HEK293 (cell line): ENCODE measurements around the gene GPATCH2.
A peak's percentile ranks its signal among the peaks of the same experiment; 100 is the strongest.

Source experiments
- CTCF ChIA-PET: fragments of 350-600 bp; formaldehyde crosslinking; extraction: SDS; loops from one replicate; lab custom pipeline; 2021; ENCODE audit warnings: antibody characterized with exemption; lab: Yijun Ruan, JAX
- POLR2A ChIA-PET: fragments of 300-600 bp; formaldehyde crosslinking; extraction: SDS; loops from one replicate; lab custom pipeline; 2020; ENCODE audit warnings: antibody characterized with exemption, inconsistent platforms; lab: Yijun Ruan, JAX
- H3K27ac ChIP-seq: fragments of 200-500 bp; sonication (Bioruptor generic); 2 replicates; pipeline ENCODE4 v1.5.1; 2014; ENCODE audit warnings: low read depth, low read length, control low read depth, inconsistent platforms; ENCODE audit errors: extremely low read depth
- H3K36me3 ChIP-seq, 2 experiments: fragments of 200-500 bp in 1 of 2; sonication (Bioruptor generic) in 1 of 2; 1 replicate in 1 of 2; 2 replicates in 1 of 2; pipeline ENCODE4 v1.5.1; 2014 to 2017; ENCODE audit warnings: inconsistent platforms in 2 of 2, low read length in 2 of 2; ENCODE audit not compliant: control insufficient read depth in 2 of 2, insufficient read depth in 1 of 2
- H3K4me1 ChIP-seq: fragments of 200-500 bp; sonication (Bioruptor generic); 2 replicates; pipeline ENCODE4 v1.5.1; 2014; ENCODE audit warnings: mild to moderate bottlenecking, low read length, inconsistent platforms; ENCODE audit not compliant: control insufficient read depth, insufficient read depth
- H3K4me3 ChIP-seq: 2 replicates; pipeline ENCODE4 v1.5.1; 2011; ENCODE audit warnings: low read depth, mild to moderate bottlenecking, control low read depth, low read length, moderate library complexity
- H3K9me3 ChIP-seq: fragments of 200-500 bp; sonication (Bioruptor generic); 2 replicates; pipeline ENCODE4 v1.5.1; 2014; ENCODE audit warnings: low read depth, low read length, inconsistent platforms; ENCODE audit not compliant: control insufficient read depth, insufficient read depth
- CTCF ChIP-seq: fragments of 450-650 bp; formaldehyde crosslinking; IDR thresholded peaks from 2 replicates; pipeline ENCODE4 v1.5.1; 2016; ENCODE audit warnings: missing biosample characterization, missing genetic modification characterization
- GLI4 ChIP-seq: fragments of 450-650 bp; formaldehyde crosslinking; IDR thresholded peaks from 2 replicates; pipeline ENCODE4 v1.5.1; 2016; ENCODE audit warnings: missing biosample characterization, missing genetic modification characterization
- KLF10 ChIP-seq: fragments of 450-650 bp; IDR thresholded peaks from 2 replicates; pipeline ENCODE4 v1.5.1; 2018; ENCODE audit warnings: missing biosample characterization, mild to moderate bottlenecking, missing genetic modification characterization
- OSR2 ChIP-seq: fragments of 450-650 bp; formaldehyde crosslinking; IDR thresholded peaks from 2 replicates; pipeline ENCODE4 v1.5.1; 2016; ENCODE audit warnings: missing biosample characterization, missing genetic modification characterization
- PRDM4 ChIP-seq: fragments of 450-650 bp; formaldehyde crosslinking; IDR thresholded peaks from 2 replicates; pipeline ENCODE4 v1.5.1; 2017; ENCODE audit warnings: missing biosample characterization, missing genetic modification characterization
- SP3 ChIP-seq: fragments of 450-650 bp; formaldehyde crosslinking; IDR thresholded peaks from 2 replicates; pipeline ENCODE4 v1.5.1; 2016; ENCODE audit warnings: missing biosample characterization, missing genetic modification characterization
- YY1 ChIP-seq: fragments of 450-650 bp; formaldehyde crosslinking; IDR thresholded peaks from 2 replicates; pipeline ENCODE4 v1.5.1; 2018; ENCODE audit warnings: missing biosample characterization, missing genetic modification characterization
- ZBTB21 ChIP-seq: fragments of 450-650 bp; formaldehyde crosslinking; IDR thresholded peaks from 2 replicates; pipeline ENCODE4 v1.5.1; 2017; ENCODE audit warnings: missing biosample characterization, missing genetic modification characterization
- ZNF16 ChIP-seq: fragments of 450-650 bp; formaldehyde crosslinking; IDR thresholded peaks from 2 replicates; pipeline ENCODE4 v1.5.1; 2016; ENCODE audit warnings: low read depth, missing biosample characterization, missing genetic modification characterization
- ZNF394 ChIP-seq: fragments of 450-650 bp; formaldehyde crosslinking; IDR thresholded peaks from 2 replicates; pipeline ENCODE4 v1.5.1; 2016; ENCODE audit warnings: missing biosample characterization, missing genetic modification characterization, mild to moderate bottlenecking, moderate library complexity, borderline replicate concordance
- ZNF473 ChIP-seq: fragments of 450-650 bp; formaldehyde crosslinking; IDR thresholded peaks from 2 replicates; pipeline ENCODE4 v1.5.1; 2017; ENCODE audit warnings: missing biosample characterization, missing genetic modification characterization
- ZNF513 ChIP-seq: fragments of 450-650 bp; IDR thresholded peaks from 2 replicates; pipeline ENCODE4 v1.5.1; 2018; ENCODE audit warnings: missing biosample characterization, missing genetic modification characterization
- ZNF521 ChIP-seq: fragments of 450-650 bp; formaldehyde crosslinking; IDR thresholded peaks from 2 replicates; pipeline ENCODE4 v1.5.1; 2017; ENCODE audit warnings: missing biosample characterization, mild to moderate bottlenecking, missing genetic modification characterization
- ZNF571 ChIP-seq: fragments of 450-650 bp; formaldehyde crosslinking; IDR thresholded peaks from 2 replicates; pipeline ENCODE4 v1.5.0; 2017; ENCODE audit warnings: missing biosample characterization, missing genetic modification characterization
- ZNF624 ChIP-seq: fragments of 450-650 bp; formaldehyde crosslinking; IDR thresholded peaks from 2 replicates; pipeline ENCODE4 v1.5.1; 2017; ENCODE audit warnings: missing biosample characterization, missing genetic modification characterization
- ZNF658 ChIP-seq: fragments of 450-650 bp; formaldehyde crosslinking; IDR thresholded peaks from 2 replicates; pipeline ENCODE4; 2016; ENCODE audit warnings: missing biosample characterization, missing genetic modification characterization
- ZNF791 ChIP-seq: fragments of 450-650 bp; formaldehyde crosslinking; IDR thresholded peaks from 2 replicates; pipeline ENCODE4 v1.5.1; 2016; ENCODE audit warnings: missing biosample characterization, missing genetic modification characterization
- ZXDB ChIP-seq: fragments of 450-650 bp; formaldehyde crosslinking; IDR thresholded peaks from 2 replicates; pipeline ENCODE4 v1.5.1; 2016; ENCODE audit warnings: missing biosample characterization, missing genetic modification characterization
- TF ChIP-seq, protein P1 (sequence below): fragments of 450-650 bp; formaldehyde crosslinking; IDR thresholded peaks from 2 replicates; pipeline ENCODE4 v1.5.1; 2016; ENCODE audit warnings: missing biosample characterization, missing genetic modification characterization
- TF ChIP-seq, protein P2 (sequence below): fragments of 450-650 bp; formaldehyde crosslinking; IDR thresholded peaks from 2 replicates; pipeline ENCODE4 v1.5.1; 2017; ENCODE audit warnings: missing biosample characterization, missing genetic modification characterization
- TF ChIP-seq, protein P3 (sequence below): fragments of 450-650 bp; formaldehyde crosslinking; IDR thresholded peaks from 2 replicates; pipeline ENCODE4 v1.5.1; 2016; ENCODE audit warnings: missing biosample characterization, missing genetic modification characterization, borderline replicate concordance

Gene GPATCH2

DNA sequence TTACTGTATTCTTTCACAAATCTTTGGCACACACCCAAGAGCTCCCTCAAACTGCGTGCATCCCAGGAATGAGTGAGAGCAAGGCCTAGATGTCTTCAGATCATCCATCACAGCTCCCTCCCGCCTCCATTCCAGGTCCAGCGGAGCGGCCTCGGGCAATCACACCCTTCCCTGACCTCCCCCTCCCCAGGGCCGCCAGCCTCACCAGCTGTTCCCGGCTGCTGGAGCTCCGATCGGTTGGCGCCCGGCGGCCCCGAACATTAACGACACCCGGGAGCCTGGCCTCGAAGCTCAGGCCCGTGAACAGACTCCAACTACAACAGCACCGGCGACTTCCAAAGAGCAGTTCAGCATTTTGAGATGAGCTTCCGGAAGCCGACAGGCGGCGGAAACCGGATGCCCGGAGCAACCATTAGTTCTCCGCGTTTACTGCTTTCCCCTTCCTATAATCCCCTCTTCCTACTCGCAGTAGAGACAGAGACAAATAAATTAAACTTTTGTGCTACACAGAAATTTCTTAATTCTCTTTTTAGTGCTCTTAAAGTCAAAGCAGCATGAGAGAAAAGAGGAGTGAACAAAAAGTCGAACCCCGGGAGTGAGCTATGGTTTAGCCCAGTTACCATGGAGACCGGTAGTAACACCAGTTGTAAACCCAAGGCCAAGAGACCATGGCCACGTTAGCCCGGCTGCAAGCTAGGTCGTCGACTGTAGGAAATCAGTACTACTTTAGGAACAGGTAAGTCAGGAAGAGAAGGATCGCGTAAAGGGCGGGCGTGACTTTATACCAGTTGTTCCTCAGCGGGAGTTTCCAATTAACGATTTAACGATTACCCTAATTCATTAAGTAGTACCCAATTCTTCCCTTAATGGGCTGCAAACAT, at the start of gene GPATCH2, which contains the start of gene SPATA17:
Gene GPATCH2 (minus strand): TSS at position 380 of the 881 bp plus-strand sequence. CDS start 119 bp downstream, at position 261.
Gene SPATA17 (plus strand): TSS at position 634 of the 881 bp plus-strand sequence. CDS start 35 bp downstream, at position 669.
- H3K36me3 ChIP-seq, result no peaks in the 10 kb centered on the region
- POLR2A ChIA-PET, result interaction anchor here (0.7 to 1.3 kb wide), 4 partner anchors 9 to 45 kb away, joined by 3 to 4 read pairs (median 3); no protein-coding TSS in a partner anchor
- peak within 1 kb of the TSS; percentile 85 for H3K27ac ChIP-seq
- no peaks in the 10 kb centered on the region for H3K9me3 ChIP-seq
- CTCF ChIA-PET, result interaction anchor here (0.6 to 0.7 kb wide), 2 partner anchors 57 to 569 kb away, joined by 3 to 4 read pairs; no protein-coding TSS in a partner anchor
- H3K4me3 ChIP-seq, result peak within 1 kb of the TSS; percentile 89
- H3K4me1 ChIP-seq, result peaks cover 5% of the 10 kb centered on the region
- TF ChIP-seq ZNF16 (tag by site-specific recombination) (no peak), ZBTB21 (tag by site-specific recombination) (no peak), ZNF473 (tag by site-specific recombination) (no peak), ZXDB (tag by site-specific recombination) (peak; percentile 60; the same call in 1 of the 2 replicates), CTCF (tag by site-specific recombination) (no peak; the same call in 1 of the 2 replicates), PRDM4 (tag by site-specific recombination) (no peak), ZNF791 (tag by site-specific recombination) (no peak), ZNF394 (tag by site-specific recombination) (no peak), ZNF513 (no peak), SP3 (tag by site-specific recombination) (no peak), GLI4 (no peak), ZNF521 (tag by site-specific recombination) (no peak), OSR2 (no peak), ZNF658 (no peak), KLF10 (tag by site-specific recombination) (peak; percentile 54; the same call in 1 of the 2 replicates), YY1 (tag by site-specific recombination) (no peak; the same call in 1 of the 2 replicates), ZNF624 (no peak), ZNF571 (tag by site-specific recombination) (no peak)
- TF ChIP-seq, protein P1, sequence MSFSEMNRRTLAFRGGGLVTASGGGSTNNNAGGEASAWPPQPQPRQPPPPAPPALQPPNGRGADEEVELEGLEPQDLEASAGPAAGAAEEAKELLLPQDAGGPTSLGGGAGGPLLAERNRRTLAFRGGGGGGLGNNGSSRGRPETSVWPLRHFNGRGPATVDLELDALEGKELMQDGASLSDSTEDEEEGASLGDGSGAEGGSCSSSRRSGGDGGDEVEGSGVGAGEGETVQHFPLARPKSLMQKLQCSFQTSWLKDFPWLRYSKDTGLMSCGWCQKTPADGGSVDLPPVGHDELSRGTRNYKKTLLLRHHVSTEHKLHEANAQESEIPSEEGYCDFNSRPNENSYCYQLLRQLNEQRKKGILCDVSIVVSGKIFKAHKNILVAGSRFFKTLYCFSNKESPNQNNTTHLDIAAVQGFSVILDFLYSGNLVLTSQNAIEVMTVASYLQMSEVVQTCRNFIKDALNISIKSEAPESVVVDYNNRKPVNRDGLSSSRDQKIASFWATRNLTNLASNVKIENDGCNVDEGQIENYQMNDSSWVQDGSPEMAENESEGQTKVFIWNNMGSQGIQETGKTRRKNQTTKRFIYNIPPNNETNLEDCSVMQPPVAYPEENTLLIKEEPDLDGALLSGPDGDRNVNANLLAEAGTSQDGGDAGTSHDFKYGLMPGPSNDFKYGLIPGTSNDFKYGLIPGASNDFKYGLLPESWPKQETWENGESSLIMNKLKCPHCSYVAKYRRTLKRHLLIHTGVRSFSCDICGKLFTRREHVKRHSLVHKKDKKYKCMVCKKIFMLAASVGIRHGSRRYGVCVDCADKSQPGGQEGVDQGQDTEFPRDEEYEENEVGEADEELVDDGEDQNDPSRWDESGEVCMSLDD, result no peak
- TF ChIP-seq, protein P2, sequence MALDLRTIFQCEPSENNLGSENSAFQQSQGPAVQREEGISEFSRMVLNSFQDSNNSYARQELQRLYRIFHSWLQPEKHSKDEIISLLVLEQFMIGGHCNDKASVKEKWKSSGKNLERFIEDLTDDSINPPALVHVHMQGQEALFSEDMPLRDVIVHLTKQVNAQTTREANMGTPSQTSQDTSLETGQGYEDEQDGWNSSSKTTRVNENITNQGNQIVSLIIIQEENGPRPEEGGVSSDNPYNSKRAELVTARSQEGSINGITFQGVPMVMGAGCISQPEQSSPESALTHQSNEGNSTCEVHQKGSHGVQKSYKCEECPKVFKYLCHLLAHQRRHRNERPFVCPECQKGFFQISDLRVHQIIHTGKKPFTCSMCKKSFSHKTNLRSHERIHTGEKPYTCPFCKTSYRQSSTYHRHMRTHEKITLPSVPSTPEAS (tag by site-specific recombination), result no peak
- TF ChIP-seq, protein P3, sequence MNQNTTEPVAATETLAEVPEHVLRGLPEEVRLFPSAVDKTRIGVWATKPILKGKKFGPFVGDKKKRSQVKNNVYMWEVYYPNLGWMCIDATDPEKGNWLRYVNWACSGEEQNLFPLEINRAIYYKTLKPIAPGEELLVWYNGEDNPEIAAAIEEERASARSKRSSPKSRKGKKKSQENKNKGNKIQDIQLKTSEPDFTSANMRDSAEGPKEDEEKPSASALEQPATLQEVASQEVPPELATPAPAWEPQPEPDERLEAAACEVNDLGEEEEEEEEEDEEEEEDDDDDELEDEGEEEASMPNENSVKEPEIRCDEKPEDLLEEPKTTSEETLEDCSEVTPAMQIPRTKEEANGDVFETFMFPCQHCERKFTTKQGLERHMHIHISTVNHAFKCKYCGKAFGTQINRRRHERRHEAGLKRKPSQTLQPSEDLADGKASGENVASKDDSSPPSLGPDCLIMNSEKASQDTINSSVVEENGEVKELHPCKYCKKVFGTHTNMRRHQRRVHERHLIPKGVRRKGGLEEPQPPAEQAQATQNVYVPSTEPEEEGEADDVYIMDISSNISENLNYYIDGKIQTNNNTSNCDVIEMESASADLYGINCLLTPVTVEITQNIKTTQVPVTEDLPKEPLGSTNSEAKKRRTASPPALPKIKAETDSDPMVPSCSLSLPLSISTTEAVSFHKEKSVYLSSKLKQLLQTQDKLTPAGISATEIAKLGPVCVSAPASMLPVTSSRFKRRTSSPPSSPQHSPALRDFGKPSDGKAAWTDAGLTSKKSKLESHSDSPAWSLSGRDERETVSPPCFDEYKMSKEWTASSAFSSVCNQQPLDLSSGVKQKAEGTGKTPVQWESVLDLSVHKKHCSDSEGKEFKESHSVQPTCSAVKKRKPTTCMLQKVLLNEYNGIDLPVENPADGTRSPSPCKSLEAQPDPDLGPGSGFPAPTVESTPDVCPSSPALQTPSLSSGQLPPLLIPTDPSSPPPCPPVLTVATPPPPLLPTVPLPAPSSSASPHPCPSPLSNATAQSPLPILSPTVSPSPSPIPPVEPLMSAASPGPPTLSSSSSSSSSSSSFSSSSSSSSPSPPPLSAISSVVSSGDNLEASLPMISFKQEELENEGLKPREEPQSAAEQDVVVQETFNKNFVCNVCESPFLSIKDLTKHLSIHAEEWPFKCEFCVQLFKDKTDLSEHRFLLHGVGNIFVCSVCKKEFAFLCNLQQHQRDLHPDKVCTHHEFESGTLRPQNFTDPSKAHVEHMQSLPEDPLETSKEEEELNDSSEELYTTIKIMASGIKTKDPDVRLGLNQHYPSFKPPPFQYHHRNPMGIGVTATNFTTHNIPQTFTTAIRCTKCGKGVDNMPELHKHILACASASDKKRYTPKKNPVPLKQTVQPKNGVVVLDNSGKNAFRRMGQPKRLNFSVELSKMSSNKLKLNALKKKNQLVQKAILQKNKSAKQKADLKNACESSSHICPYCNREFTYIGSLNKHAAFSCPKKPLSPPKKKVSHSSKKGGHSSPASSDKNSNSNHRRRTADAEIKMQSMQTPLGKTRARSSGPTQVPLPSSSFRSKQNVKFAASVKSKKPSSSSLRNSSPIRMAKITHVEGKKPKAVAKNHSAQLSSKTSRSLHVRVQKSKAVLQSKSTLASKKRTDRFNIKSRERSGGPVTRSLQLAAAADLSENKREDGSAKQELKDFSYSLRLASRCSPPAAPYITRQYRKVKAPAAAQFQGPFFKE, result no peak
